ENCODE results near the gene MAPK1.
"Not testable (repeated sequence)": the region's sequence is repeated elsewhere in the genome, so short reads cannot be mapped to it uniquely, and the experiment has no call there.

GRCh38 chr22:21716395-21717122 is 150.9 kb downstream of the MAPK1 start:
- TF ChIP-seq CTCF (conservative IDR thresholded peaks at IDR 0.05); ZFX (IDR thresholded peaks at IDR 0.05): not testable (repeated sequence)
